Spleen (tissue), 11 donors: Measurements from ENCODE around the gene PTPRG. TPM values are rescaled to one million over a fixed set of nuclear protein-coding genes. Genes with fewer than 3 reads are reported as not detected.

Experiments used
- DNase-seq: peaks from one replicate; pipeline ENCODE4 v3.0.0-alpha.2; 2020
- H3K27ac ChIP-seq, 8 donors: fragments of 200-600 bp; sonication (generic) in 7 of 8; 1 replicate in 4 of 8; 2 replicates in 4 of 8; pipeline versions ENCODE4 v1.5.0 to v1.8.0; 2016 to 2021; ENCODE audit warnings: inconsistent platforms in 4 of 8, mild to moderate bottlenecking in 4 of 8, moderate library complexity in 1 of 8
- H3K27me3 ChIP-seq, 7 donors: fragments of 200-600 bp; sonication (generic) in 6 of 7; replicated peaks in 1 of 7; 1 replicate in 4 of 7; 2 replicates in 3 of 7; pipeline versions ENCODE4 v1.5.0 to v1.8.0; 2016 to 2021; ENCODE audit warnings: inconsistent platforms in 3 of 7, mild to moderate bottlenecking in 1 of 7
- H3K36me3 ChIP-seq, 6 donors: fragments of 200-600 bp; sonication (generic) in 5 of 6; 1 replicate in 4 of 6; 2 replicates in 2 of 6; pipeline versions ENCODE4 v1.5.0 to v1.8.0; 2016 to 2021; ENCODE audit warnings: inconsistent platforms in 2 of 6
- H3K4me1 ChIP-seq, 6 donors: fragments of 200-600 bp; sonication (generic) in 5 of 6; 1 replicate in 3 of 6; 2 replicates in 3 of 6; pipeline versions ENCODE4 v1.5.0 to v1.8.0; 2016 to 2021; ENCODE audit warnings: inconsistent platforms in 3 of 6
- H3K4me3 ChIP-seq, 8 donors: fragments of 200-600 bp; sonication (generic) in 7 of 8; 1 replicate in 4 of 8; 2 replicates in 4 of 8; pipeline versions ENCODE4 v1.5.0 to v1.8.0; 2016 to 2021; ENCODE audit warnings: inconsistent platforms in 4 of 8, mild to moderate bottlenecking in 4 of 8, moderate library complexity in 2 of 8
- H3K9me3 ChIP-seq, 8 donors: fragments of 200-600 bp; sonication (generic) in 7 of 8; 1 replicate in 4 of 8; 2 replicates in 4 of 8; pipeline versions ENCODE4 v1.5.0 to v1.8.0; 2016 to 2021; ENCODE audit warnings: inconsistent platforms in 4 of 8
- POLR2A ChIP-seq, 3 donors: fragments of 450-650 bp; IDR thresholded peaks; one replicate each; pipeline ENCODE4 v1.5.1; 2017; ENCODE audit warnings: antibody characterized with exemption in 3 of 3, mild to moderate bottlenecking in 1 of 3
- POLR2AphosphoS5 ChIP-seq, 3 donors: sonication (generic); formaldehyde crosslinking; IDR thresholded peaks; one replicate each; pipeline ENCODE4 v1.5.1; 2017; ENCODE audit warnings: antibody characterized with exemption in 3 of 3
- WGBS, 5 donors: extraction: QIAGEN DNeasy Blood & Tissue Kit in 3 of 5; methylation state at CpG; one replicate each; pipeline versions ENCODE4 v1.1.5 to v1.1.7; 2013 to 2018; 5-methylcytosine and 5-hydroxymethylcytosine counted together
- intact Hi-C: fragments of 100-400 bp; cut with DNase I; formaldehyde crosslinking; loops from one replicate; pipeline ENCODE4 v1.15.0; 2023; ENCODE audit warnings: low total_unique reads
- polyA plus RNA-seq, 3 donors: library from polyadenylated mRNA; stranded (reverse); fragments of 200-250 nt; gene quantifications; one replicate each; pipeline ENCODE4 v1.2.1, GENCODE V29; 2013
- total RNA-seq, 7 donors: library from RNA; depleted of rRNA in 3 of 7; stranded (reverse); fragments of >200 nt in 3 of 7; fragmentation: NEBNext Ultra II Directional in 4 of 7; extraction: Animal tissue kit (Norgen Biotek cat#: 25700) in 4 of 7; gene quantifications; one replicate each; pipeline versions ENCODE4 v1.1.0 to v1.2.1, GENCODE V29; 2016 to 2021
- TF ChIP-seq, protein P1 (sequence below), 11 experiments: fragments of 200-600 bp in 7 of 11; fragments of 450-650 bp in 4 of 11; sonication (generic) in 4 of 11; IDR thresholded peaks in 8 of 11; conservative IDR thresholded peaks in 3 of 11; 1 replicate in 7 of 11; 2 replicates in 4 of 11; pipeline versions ENCODE4 v1.4.0 to v1.8.0; 2016 to 2021; ENCODE audit warnings: antibody characterized with exemption in 11 of 11, inconsistent platforms in 4 of 11, mild to moderate bottlenecking in 1 of 11
- donor health status: healthy with polysubstance abuse.
- donor health status: DM: no; HTN: no; CAD: no; lungs with moderate emphysema.
- donor health status: DM: no; HTN: no; CAD: no.
- donor health status: Bipolar disorder and iron deficiency.
- donor health status: healthy.
- donor health status: DM: no; HTN: no; CAD: no.
- donor health status: DM: yes; HTN: yes; CAD: no.

PTPRG gene
- total and polyA plus RNA-seq, 10 donors = 0.89 to 77.0 (median 34.5) TPM

DNA sequence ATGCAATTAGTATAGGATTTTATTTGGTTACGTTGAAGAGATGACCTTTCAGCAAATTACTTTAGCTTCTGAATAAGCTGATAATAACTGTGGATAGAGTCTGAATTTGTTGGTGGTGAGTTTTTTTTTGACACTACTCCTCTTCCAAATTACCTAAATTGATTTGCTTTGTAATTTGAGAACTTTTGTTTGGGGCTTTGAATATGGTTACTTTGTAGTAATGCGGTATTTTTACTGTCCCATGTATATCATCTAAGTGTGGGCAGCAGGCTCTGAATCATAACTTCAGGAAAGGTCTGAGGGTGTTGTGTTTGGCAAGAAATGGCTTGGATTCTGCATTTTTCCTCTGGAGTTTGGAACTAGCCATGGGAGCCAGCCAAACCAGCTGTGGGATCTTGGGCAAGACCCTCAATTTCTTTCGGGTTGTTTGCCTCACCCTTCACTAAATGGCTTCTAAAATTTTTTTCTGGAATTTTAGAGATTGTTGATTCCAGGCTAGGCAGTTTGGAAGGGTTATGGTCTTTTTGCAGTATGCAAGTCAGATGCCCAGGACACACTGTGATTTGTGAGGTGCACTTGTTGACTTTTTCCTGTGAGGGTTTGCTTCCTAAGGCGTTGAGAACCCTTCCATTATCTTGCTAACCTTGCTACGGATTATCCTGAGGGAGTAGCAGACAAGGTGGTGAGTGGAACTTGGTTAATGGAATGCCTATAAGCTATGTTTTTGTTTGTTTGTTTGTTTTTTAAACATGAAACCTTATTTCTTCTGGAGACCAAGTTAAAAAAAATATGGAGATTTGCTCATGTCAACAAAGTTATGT lies 10.4 kb downstream of the PTPRG start:
- no peaks in the 10 kb centered on the region for H3K9me3 ChIP-seq
- H3K4me3 ChIP-seq = no peak overlapping the region
- 80 to 93% (median 86%) methylated on average over 5 of the region's 5 CpGs for WGBS, 5 donors
- H3K27ac ChIP-seq = no peak overlapping the region
- no peaks in the 10 kb centered on the region for H3K4me1 ChIP-seq
- H3K36me3 ChIP-seq = no peaks in the 10 kb centered on the region
- H3K27me3 ChIP-seq = no peaks in the 10 kb centered on the region
- intact Hi-C loops = no loop called here
- DNase-seq = no peak
- TF ChIP-seq, protein P1, sequence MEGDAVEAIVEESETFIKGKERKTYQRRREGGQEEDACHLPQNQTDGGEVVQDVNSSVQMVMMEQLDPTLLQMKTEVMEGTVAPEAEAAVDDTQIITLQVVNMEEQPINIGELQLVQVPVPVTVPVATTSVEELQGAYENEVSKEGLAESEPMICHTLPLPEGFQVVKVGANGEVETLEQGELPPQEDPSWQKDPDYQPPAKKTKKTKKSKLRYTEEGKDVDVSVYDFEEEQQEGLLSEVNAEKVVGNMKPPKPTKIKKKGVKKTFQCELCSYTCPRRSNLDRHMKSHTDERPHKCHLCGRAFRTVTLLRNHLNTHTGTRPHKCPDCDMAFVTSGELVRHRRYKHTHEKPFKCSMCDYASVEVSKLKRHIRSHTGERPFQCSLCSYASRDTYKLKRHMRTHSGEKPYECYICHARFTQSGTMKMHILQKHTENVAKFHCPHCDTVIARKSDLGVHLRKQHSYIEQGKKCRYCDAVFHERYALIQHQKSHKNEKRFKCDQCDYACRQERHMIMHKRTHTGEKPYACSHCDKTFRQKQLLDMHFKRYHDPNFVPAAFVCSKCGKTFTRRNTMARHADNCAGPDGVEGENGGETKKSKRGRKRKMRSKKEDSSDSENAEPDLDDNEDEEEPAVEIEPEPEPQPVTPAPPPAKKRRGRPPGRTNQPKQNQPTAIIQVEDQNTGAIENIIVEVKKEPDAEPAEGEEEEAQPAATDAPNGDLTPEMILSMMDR (IDR thresholded peaks at IDR 0.05 in 8 of 11, conservative IDR thresholded peaks at IDR 0.05 in 3 of 11) = no peak
- TF ChIP-seq POLR2A (IDR thresholded peaks at IDR 0.05) = no peak
- no peak for TF ChIP-seq POLR2AphosphoS5 (IDR thresholded peaks at IDR 0.05)

DNA sequence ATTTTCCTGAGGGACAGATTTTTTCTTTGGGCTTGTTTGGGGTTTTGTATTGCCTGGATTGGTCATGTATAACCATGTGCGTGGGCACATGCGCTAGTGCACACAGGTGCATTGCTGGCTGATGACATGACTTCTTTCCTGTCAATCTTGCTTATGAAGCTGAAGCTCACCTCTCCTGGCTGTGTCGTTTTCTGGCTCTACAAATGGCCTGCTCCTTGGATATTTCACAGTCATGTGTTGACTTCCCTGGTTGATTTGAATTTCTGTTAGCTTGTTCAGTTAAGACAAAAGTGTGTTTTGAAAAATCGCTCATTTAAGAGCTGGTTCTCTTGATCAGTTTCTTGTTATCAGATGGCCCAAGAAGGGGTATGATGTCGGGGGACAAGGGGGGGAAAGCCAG lies 11.5 kb downstream of the PTPRG start:
- H3K27me3 ChIP-seq = no peaks in the 10 kb centered on the region
- no peaks in the 10 kb centered on the region for H3K36me3 ChIP-seq
- no peak overlapping the region for H3K27ac ChIP-seq
- no peak for DNase-seq
- TF ChIP-seq POLR2AphosphoS5 (IDR thresholded peaks at IDR 0.05) = no peak
- TF ChIP-seq, protein P1 (IDR thresholded peaks at IDR 0.05 in 8 of 11, conservative IDR thresholded peaks at IDR 0.05 in 3 of 11) = no peak
- no peak for TF ChIP-seq POLR2A (IDR thresholded peaks at IDR 0.05)
- no peaks in the 10 kb centered on the region for H3K4me1 ChIP-seq
- no peak overlapping the region for H3K4me3 ChIP-seq
- WGBS, 5 donors = 79 to 90% (median 82%) methylated on average over 5 of the region's 5 CpGs
- no peaks in the 10 kb centered on the region for H3K9me3 ChIP-seq
- intact Hi-C loops = no loop called here

DNA sequence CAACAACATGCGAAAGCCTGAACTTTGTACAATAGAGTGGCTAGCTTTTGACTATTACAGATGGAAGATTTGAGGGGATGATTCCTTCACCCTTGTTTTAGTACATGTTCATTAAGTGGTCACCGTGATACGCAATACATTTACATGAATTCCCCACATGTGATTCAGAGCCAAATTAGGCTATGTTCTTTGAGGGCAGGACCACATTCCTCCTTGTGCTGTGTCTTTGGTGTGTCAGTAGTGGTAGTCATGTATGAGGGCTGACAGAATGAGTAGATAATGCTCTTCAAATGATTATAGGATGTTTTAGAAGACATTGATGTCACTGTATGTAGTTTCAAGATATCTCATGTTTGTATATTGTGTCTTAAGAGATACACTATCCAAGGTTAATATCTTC lies 12.1 kb downstream of the PTPRG start:
- no peaks in the 10 kb centered on the region for H3K4me1 ChIP-seq
- intact Hi-C loops = no loop called here
- TF ChIP-seq, protein P1 (IDR thresholded peaks at IDR 0.05 in 8 of 11, conservative IDR thresholded peaks at IDR 0.05 in 3 of 11) = no peak
- no peak for TF ChIP-seq POLR2A (IDR thresholded peaks at IDR 0.05)
- TF ChIP-seq POLR2AphosphoS5 (IDR thresholded peaks at IDR 0.05) = no peak

DNA sequence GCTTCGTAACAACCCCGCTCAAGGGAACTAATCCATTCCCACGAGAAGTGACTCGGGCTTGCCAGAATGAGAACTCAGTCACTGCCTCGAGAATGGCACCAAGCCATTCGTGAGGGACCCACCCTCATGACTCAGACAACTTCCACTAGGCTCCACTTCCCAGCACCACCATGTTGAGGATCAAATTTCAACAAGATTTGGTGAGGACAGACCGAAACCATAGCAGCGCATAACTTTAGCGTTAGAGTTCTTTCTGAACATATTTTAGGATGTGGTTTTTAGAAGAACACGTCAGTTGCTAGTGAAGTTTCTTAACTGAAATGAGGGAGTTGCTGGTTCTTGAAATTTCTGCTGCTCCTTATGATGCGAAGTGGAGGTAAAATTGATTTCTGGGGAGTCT lies 13.5 kb downstream of the PTPRG start:
- Histone ChIP-seq H3K27me3 (no peaks in the 10 kb centered on the region), H3K36me3 (no peaks in the 10 kb centered on the region), H3K27ac (no peak overlapping the region), H3K4me3 (no peak overlapping the region), H3K9me3 (no peaks in the 10 kb centered on the region), H3K4me1 (no peaks in the 10 kb centered on the region)
- WGBS, 5 donors = 84 to 94% (median 89%) methylated on average over 11 of the region's 11 CpGs
- TF ChIP-seq POLR2AphosphoS5 (IDR thresholded peaks at IDR 0.05) (no peak), POLR2A (IDR thresholded peaks at IDR 0.05) (no peak)
- TF ChIP-seq, protein P1 (IDR thresholded peaks at IDR 0.05 in 8 of 11, conservative IDR thresholded peaks at IDR 0.05 in 3 of 11) = no peak
- no peak for DNase-seq
- intact Hi-C loops = no loop called here

More for the DNA sequence above, 12.1 kb downstream of the PTPRG start:
- Histone ChIP-seq H3K4me3 (no peak overlapping the region), H3K9me3 (no peaks in the 10 kb centered on the region), H3K27me3 (no peaks in the 10 kb centered on the region), H3K27ac (no peak overlapping the region), H3K36me3 (no peaks in the 10 kb centered on the region)
- no peak for DNase-seq
- 64 to 83% (median 67%) methylated on average over 3 of the region's 3 CpGs for WGBS, 5 donors
